ENCODE data around the gene ELMO3.

DNA sequence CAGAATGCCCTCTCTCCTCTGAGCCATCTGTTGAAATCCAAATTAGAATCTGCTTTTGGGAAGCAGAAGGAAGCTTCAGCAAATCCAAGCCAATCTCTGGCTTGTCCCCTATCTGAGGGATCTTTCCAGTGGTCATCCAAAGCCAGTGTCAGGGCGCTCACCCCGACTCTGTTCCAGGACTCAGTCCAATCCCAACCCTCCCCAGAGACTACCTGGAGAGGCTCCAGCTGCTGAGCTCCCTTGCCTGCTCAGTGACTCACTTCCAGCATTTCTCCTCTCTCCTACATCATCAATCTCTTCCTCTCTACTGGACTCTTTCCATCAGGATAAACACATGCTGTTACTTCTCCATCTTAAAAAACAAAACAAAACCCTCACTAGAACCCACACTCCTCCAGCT, 17.6 kb upstream of the ELMO3 start:
- TF ChIP-seq POLR2AphosphoS5 (IDR thresholded peaks at IDR 0.05; ENCODE audit: low read depth, low read length) = no peak
- TF ChIP-seq POLR2A (IDR thresholded peaks at IDR 0.05; ENCODE audit: low read depth, low read length) = no peak
- no peak for TF ChIP-seq TAF1 (IDR thresholded peaks at IDR 0.05; ENCODE audit: low read depth, low read length)
- no peak for TF ChIP-seq POU2F2 (IDR thresholded peaks at IDR 0.05; ENCODE audit: low read depth, low read length)
- no peak for TF ChIP-seq SPI1 (IDR thresholded peaks at IDR 0.05; ENCODE audit: low read depth, low read length)
- TF ChIP-seq PAX5 (IDR thresholded peaks at IDR 0.05; ENCODE audit: insufficient read depth, low read length, severe bottlenecking) = no peak
